ENCODE measurements around the gene MAFF. TPM values are rescaled to one million over a fixed set of nuclear protein-coding genes. Genes with fewer than 3 reads are reported as not detected.

MAFF gene
- total and polyA plus RNA-seq, 4 donors, result 30.0 to 57.8 (median 40.1) TPM

DNA sequence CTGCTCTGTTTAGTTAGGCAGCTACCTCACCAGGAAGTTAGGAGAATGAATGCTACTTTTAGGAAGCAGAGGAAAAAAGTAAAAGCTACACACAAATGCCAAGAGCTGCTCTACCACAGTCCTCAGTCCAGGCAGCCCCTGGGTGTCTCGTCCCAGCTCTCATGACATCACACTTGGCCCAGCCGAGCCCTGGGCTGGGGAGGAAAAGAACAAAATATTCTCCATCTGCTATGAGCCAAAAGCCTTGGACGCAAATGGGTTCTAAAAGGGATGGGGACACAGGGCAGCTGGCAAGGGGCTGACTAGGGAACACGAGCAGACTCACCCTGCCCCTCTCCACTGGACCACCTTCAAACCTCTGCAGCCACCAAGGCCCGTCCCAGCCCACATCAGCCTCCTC is 44.9 kb downstream of the MAFF start:
- WGBS, 2 donors, result 72 to 88% methylated on average over 5 of the region's 5 CpGs
- peak in 2 of 3 donors; percentile 41 to 57 for DNase-seq
- TF ChIP-seq, protein P1, sequence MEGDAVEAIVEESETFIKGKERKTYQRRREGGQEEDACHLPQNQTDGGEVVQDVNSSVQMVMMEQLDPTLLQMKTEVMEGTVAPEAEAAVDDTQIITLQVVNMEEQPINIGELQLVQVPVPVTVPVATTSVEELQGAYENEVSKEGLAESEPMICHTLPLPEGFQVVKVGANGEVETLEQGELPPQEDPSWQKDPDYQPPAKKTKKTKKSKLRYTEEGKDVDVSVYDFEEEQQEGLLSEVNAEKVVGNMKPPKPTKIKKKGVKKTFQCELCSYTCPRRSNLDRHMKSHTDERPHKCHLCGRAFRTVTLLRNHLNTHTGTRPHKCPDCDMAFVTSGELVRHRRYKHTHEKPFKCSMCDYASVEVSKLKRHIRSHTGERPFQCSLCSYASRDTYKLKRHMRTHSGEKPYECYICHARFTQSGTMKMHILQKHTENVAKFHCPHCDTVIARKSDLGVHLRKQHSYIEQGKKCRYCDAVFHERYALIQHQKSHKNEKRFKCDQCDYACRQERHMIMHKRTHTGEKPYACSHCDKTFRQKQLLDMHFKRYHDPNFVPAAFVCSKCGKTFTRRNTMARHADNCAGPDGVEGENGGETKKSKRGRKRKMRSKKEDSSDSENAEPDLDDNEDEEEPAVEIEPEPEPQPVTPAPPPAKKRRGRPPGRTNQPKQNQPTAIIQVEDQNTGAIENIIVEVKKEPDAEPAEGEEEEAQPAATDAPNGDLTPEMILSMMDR (IDR thresholded peaks at IDR 0.05; ENCODE audit: control extremely low read depth, extremely low read depth), result no peak
- no peak overlapping the region for H3K4me3 ChIP-seq
- no peak overlapping the region for H3K9ac ChIP-seq (ENCODE audit: insufficient read depth in 1 of 2, low read length in 2 of 2)
- H3K4me1 ChIP-seq (ENCODE audit: control insufficient read depth in 5 of 5, insufficient read depth in 5 of 5, low read length in 5 of 5), result peaks cover 4 to 29% (median 14%) of the 10 kb centered on the region in 5 donors
- ATAC-seq (ENCODE audit: insufficient read depth, low FRiP score), result no peak
- peaks cover 0 to 46% (median 5%) of the 10 kb centered on the region in 4 donors for H3K36me3 ChIP-seq (ENCODE audit: control insufficient read depth in 4 of 4, insufficient read depth in 4 of 4, low read length in 4 of 4)
- peak overlapping the region in 1 of 2 donors; percentile 45 for H3K27ac ChIP-seq (ENCODE audit: low read depth in 1 of 2, low read length in 1 of 2)
- no peaks in the 10 kb centered on the region for H3K9me3 ChIP-seq (ENCODE audit: control insufficient read depth in 4 of 4, insufficient read depth in 3 of 4, low read length in 3 of 4)
- H3K27me3 ChIP-seq (ENCODE audit: control insufficient read depth in 3 of 3, insufficient read depth in 3 of 3, low read length in 2 of 3), result no peaks in the 10 kb centered on the region

- WGBS, 2 donors, result 96% methylated on average over 12 of the region's 12 CpGs
- Histone ChIP-seq H3K4me1 (ENCODE audit: control insufficient read depth in 5 of 5, insufficient read depth in 5 of 5, low read length in 5 of 5) (peaks cover 4 to 26% (median 11%) of the 10 kb centered on the region in 5 donors), H3K9me3 (ENCODE audit: control insufficient read depth in 4 of 4, insufficient read depth in 3 of 4, low read length in 3 of 4) (no peaks in the 10 kb centered on the region), H3K27me3 (ENCODE audit: control insufficient read depth in 3 of 3, insufficient read depth in 3 of 3, low read length in 2 of 3) (no peaks in the 10 kb centered on the region), H3K27ac (ENCODE audit: low read depth in 1 of 2, low read length in 1 of 2) (no peak overlapping the region), H3K9ac (ENCODE audit: insufficient read depth in 1 of 2, low read length in 2 of 2) (no peak overlapping the region), H3K36me3 (ENCODE audit: control insufficient read depth in 4 of 4, insufficient read depth in 4 of 4, low read length in 4 of 4) (peaks cover 0 to 46% (median 5%) of the 10 kb centered on the region in 4 donors), H3K4me3 (no peak overlapping the region)
- ATAC-seq (ENCODE audit: insufficient read depth, low FRiP score), result no peak
- DNase-seq, result no peak
- TF ChIP-seq, protein P1 (IDR thresholded peaks at IDR 0.05; ENCODE audit: control extremely low read depth, extremely low read depth), result no peak
These were observed 45.9 kb downstream of the MAFF start for GRCh38 chr22:38247713-38248112.

- Histone ChIP-seq H3K9me3 (ENCODE audit: control insufficient read depth in 4 of 4, insufficient read depth in 3 of 4, low read length in 3 of 4) (no peaks in the 10 kb centered on the region), H3K36me3 (ENCODE audit: control insufficient read depth in 4 of 4, insufficient read depth in 4 of 4, low read length in 4 of 4) (peaks cover 0 to 43% (median 5%) of the 10 kb centered on the region in 4 donors), H3K4me3 (no peak overlapping the region), H3K27me3 (ENCODE audit: control insufficient read depth in 3 of 3, insufficient read depth in 3 of 3, low read length in 2 of 3) (no peaks in the 10 kb centered on the region), H3K27ac (ENCODE audit: low read depth in 1 of 2, low read length in 1 of 2) (no peak overlapping the region), H3K4me1 (ENCODE audit: control insufficient read depth in 5 of 5, insufficient read depth in 5 of 5, low read length in 5 of 5) (peaks cover 3 to 20% (median 5%) of the 10 kb centered on the region in 5 donors), H3K9ac (ENCODE audit: insufficient read depth in 1 of 2, low read length in 2 of 2) (no peak overlapping the region)
- TF ChIP-seq, protein P1 (IDR thresholded peaks at IDR 0.05; ENCODE audit: control extremely low read depth, extremely low read depth), result no peak
- 96 to 97% methylated on average over 6 of the region's 6 CpGs for WGBS, 2 donors
- no peak for ATAC-seq (ENCODE audit: insufficient read depth, low FRiP score)
- no peak for DNase-seq
These were observed 46.5 kb downstream of the MAFF start for GRCh38 chr22:38248280-38248679.

DNA sequence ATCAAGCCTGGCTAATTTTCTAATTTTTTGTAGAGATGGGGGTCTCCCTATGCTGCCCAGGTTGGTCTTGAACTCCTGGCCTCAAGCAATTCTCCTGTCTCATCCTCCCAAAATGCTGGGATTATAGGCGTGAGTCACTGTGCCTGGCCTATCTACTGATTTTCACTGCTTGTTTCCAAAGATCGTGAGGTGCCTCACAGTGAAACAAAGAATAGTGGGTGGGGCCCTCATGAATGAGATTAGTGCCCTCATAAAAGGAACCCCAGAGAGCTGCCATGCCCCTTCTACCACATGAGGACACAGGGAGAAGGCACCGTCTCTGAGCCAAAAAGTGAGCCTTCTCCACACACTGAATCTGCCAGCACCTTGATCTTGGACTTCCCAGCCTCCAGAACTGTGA is 47.5 kb downstream of the MAFF start:
- H3K9ac ChIP-seq (ENCODE audit: insufficient read depth in 1 of 2, low read length in 2 of 2), result no peak overlapping the region
- peaks cover 0 to 35% (median 5%) of the 10 kb centered on the region in 4 donors for H3K36me3 ChIP-seq (ENCODE audit: control insufficient read depth in 4 of 4, insufficient read depth in 4 of 4, low read length in 4 of 4)
- H3K27me3 ChIP-seq (ENCODE audit: control insufficient read depth in 3 of 3, insufficient read depth in 3 of 3, low read length in 2 of 3), result no peaks in the 10 kb centered on the region
- H3K9me3 ChIP-seq (ENCODE audit: control insufficient read depth in 4 of 4, insufficient read depth in 3 of 4, low read length in 3 of 4), result no peaks in the 10 kb centered on the region
- 96% methylated on average over 3 of the region's 3 CpGs for WGBS, 2 donors
- no peak overlapping the region for H3K4me3 ChIP-seq
- peaks cover 0 to 11% (median 4%) of the 10 kb centered on the region in 5 donors for H3K4me1 ChIP-seq (ENCODE audit: control insufficient read depth in 5 of 5, insufficient read depth in 5 of 5, low read length in 5 of 5)
- no peak for DNase-seq
- no peak overlapping the region for H3K27ac ChIP-seq (ENCODE audit: low read depth in 1 of 2, low read length in 1 of 2)
- TF ChIP-seq, protein P1 (IDR thresholded peaks at IDR 0.05; ENCODE audit: control extremely low read depth, extremely low read depth), result no peak
- ATAC-seq (ENCODE audit: insufficient read depth, low FRiP score), result no peak

All from lung (tissue), 12 donors.